Measurements from ENCODE around the gene INCENP.

- 0 out of 2 replicates have a peak, but pooled peaks have one; percentile 13 for TF ChIP-seq CTCF (conservative IDR thresholded peaks at IDR 0.05; ENCODE audit: low read length)
- TF ChIP-seq EZH2phosphoT487 (IDR thresholded peaks at IDR 0.05; ENCODE audit: borderline replicate concordance, low read depth, low read length) = no peak
Observed at GRCh38 chr11:62147545-62147944, 23.7 kb downstream of the INCENP start.

Data from OCI-LY7 (cell line).